IPS-20b (cell line): Measurements from ENCODE around the gene ERCC8.
"Not testable (repeated sequence)": the region's sequence is repeated elsewhere in the genome, so short reads cannot be mapped to it uniquely, and the experiment has no call there.

ENCODE experiments used
- H3K27ac ChIP-seq: one replicate; pipeline ENCODE4 v1.5.1; 2013; ENCODE audit warnings: low read length
- H3K27me3 ChIP-seq: 2 replicates; pipeline ENCODE4 v1.6.1; 2013; ENCODE audit warnings: mild to moderate bottlenecking, low read length, inconsistent platforms; ENCODE audit not compliant: insufficient read depth
- H3K36me3 ChIP-seq: 2 replicates; pipeline ENCODE4 v1.6.1; 2013; ENCODE audit warnings: low read depth, mild to moderate bottlenecking, inconsistent platforms, low read length, moderate library complexity; ENCODE audit not compliant: insufficient read depth
- H3K4me1 ChIP-seq: 2 replicates; pipeline ENCODE4 v1.6.1; 2013; ENCODE audit warnings: mild to moderate bottlenecking, control low read depth, inconsistent platforms, low read length, moderate library complexity; ENCODE audit not compliant: insufficient read depth
- H3K4me3 ChIP-seq: 2 replicates; pipeline ENCODE4 v1.5.1; 2013; ENCODE audit warnings: mild to moderate bottlenecking, low read length, inconsistent platforms
- H3K9ac ChIP-seq: 2 replicates; pipeline ENCODE4 v1.6.1; 2013; ENCODE audit warnings: low read depth, mild to moderate bottlenecking, inconsistent platforms, low read length, moderate library complexity
- H3K9me3 ChIP-seq: 2 replicates; pipeline ENCODE4 v1.6.1; 2013; ENCODE audit warnings: mild to moderate bottlenecking, low read depth, low read length, inconsistent platforms; ENCODE audit not compliant: insufficient read depth

The ERCC8 gene

DNA sequence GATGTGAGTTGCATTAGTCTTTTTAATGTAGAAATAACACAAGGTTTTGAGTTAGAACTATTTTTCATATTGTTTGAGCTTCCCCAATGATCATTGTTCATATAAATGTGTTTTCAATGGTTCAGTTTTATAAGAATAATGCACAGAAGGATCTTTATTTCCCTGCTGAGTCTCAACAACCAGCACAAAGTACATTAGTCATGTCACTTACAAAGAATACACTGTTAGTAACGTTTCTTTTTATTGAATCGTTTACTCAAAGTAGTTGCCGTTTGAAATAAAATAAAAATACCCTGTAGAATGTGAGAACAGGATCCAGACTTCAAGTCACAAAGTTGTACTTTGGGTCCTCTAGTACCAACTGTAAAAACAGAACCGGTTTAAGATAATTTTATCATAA, 41.5 kb downstream of the ERCC8 start:
- Histone ChIP-seq H3K27ac (no peak overlapping the region), H3K27me3 (no peaks in the 10 kb centered on the region), H3K4me1 (no peaks in the 10 kb centered on the region), H3K4me3 (no peak overlapping the region), H3K9me3 (no peaks in the 10 kb centered on the region), H3K36me3 (peaks cover 18% of the 10 kb centered on the region; the same call in 1 of the 2 replicates), H3K9ac (no peak overlapping the region)

- no peak overlapping the region for H3K4me3 ChIP-seq
- H3K27me3 ChIP-seq, result no peaks in the 10 kb centered on the region
- H3K9ac ChIP-seq, result no peak overlapping the region
- no peak overlapping the region for H3K27ac ChIP-seq
- H3K9me3 ChIP-seq, result no peaks in the 10 kb centered on the region
- H3K36me3 ChIP-seq, result peaks cover 43% of the 10 kb centered on the region
- H3K4me1 ChIP-seq, result peaks cover 1% of the 10 kb centered on the region; the same call in 1 of the 2 replicates
Measured at GRCh38 chr5:60896991-60897390, 47.9 kb downstream of the ERCC8 start.

DNA sequence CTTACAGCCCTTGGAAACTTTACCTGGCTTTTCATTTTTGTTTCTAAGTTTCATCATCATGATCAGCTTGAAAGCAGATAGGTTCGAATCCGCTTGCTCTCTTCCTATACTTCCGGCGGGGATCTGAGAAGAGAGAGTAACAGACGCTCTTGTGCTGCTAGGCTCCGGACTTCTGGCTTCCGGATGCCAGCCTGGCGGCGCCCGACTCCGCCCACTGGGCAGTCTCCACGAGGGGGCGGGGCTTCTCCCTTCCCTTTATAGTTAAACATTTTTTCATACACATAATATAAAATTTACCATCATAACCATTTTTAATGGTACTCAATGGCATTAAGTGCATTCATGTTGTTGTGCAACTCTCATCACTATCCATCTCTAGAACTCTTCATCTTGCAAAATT, 51.3 kb downstream of the ERCC8 start:
- Histone ChIP-seq H3K9ac (no peak overlapping the region), H3K9me3 (no peaks in the 10 kb centered on the region), H3K27ac (no peak overlapping the region), H3K36me3 (peaks cover 35% of the 10 kb centered on the region), H3K4me1 (peaks cover 7% of the 10 kb centered on the region; the same call in 1 of the 2 replicates), H3K4me3 (no peak overlapping the region), H3K27me3 (no peaks in the 10 kb centered on the region)

GRCh38 chr5:60891667-60892066, 53.2 kb downstream of the ERCC8 start:
- peaks cover 7% of the 10 kb centered on the region; the same call in 1 of the 2 replicates for H3K4me1 ChIP-seq

DNA sequence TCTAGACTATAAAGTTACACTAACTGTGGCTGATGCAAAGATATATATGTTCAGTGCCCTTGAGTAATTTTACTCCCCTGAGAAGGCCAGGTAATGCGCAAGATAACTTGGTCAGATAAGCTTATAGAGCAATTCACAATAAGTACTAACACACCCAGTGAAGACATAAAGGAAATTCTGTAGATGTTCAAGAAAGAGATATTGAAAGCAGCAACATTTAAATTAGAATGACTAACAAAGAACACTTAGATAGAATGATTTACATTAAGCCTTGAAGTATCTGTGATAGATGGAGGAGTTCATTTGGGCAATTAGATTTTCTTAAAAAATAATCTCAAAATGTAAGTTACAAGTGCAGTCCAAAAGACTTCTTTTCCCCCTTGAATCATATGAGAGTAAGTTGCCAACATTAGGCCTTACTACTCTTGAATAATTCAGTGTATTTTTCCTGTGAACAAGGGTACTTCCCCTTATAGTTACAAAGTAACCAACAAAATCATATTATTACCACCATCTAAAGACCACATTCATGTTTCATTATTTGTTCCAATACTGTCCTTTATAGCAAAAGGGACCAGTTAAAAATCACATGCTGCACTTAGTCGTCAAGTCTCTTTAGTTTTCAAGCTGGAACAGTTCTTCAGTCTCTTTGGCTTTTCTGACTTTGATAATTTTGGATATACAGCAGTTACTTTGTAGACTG, 56.4 kb downstream of the ERCC8 start:
- no peak overlapping the region for H3K9ac ChIP-seq
- peaks cover 7% of the 10 kb centered on the region; the same call in 1 of the 2 replicates for H3K4me1 ChIP-seq
- no peak overlapping the region for H3K4me3 ChIP-seq
- no peaks in the 10 kb centered on the region for H3K27me3 ChIP-seq
- peaks cover 12% of the 10 kb centered on the region for H3K36me3 ChIP-seq
- H3K9me3 ChIP-seq, result no peaks in the 10 kb centered on the region
- no peak overlapping the region for H3K27ac ChIP-seq

More at GRCh38 chr5:60891667-60892066, 53.2 kb downstream of the ERCC8 start:
- Histone ChIP-seq H3K9ac (no peak overlapping the region), H3K9me3 (no peaks in the 10 kb centered on the region), H3K27ac (no peak overlapping the region), H3K27me3 (no peaks in the 10 kb centered on the region), H3K36me3 (peaks cover 24% of the 10 kb centered on the region), H3K4me3 (no peak overlapping the region)

DNA sequence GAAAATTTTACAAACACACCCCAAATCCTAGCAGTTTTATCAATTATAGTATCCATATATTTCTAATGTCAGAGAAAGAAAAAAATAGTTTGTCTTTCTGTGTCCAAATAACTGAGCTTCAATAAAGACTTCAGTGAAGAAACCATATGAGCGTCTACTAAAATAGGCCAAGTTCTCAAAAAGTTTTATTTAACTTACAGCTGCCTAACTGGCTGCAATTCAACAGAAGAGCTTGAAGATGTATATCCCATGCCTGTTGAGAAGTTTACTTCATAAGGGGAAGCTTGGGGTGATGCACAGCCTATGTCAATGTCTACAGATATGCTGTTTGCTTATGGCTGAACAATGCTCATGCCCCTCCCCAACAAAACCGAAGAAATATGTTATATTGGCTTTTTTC, 57.1 kb downstream of the ERCC8 start:
- Histone ChIP-seq H3K27me3 (no peaks in the 10 kb centered on the region), H3K4me3 (no peak overlapping the region), H3K36me3 (peaks cover 7% of the 10 kb centered on the region; the same call in 1 of the 2 replicates), H3K27ac (no peak overlapping the region), H3K9ac (no peak overlapping the region), H3K4me1 (peaks cover 7% of the 10 kb centered on the region; the same call in 1 of the 2 replicates), H3K9me3 (peaks cover 5% of the 10 kb centered on the region; the same call in 1 of the 2 replicates)

GRCh38 chr5:60887096-60887495, 57.8 kb downstream of the ERCC8 start:
- peaks cover 6% of the 10 kb centered on the region for H3K36me3 ChIP-seq
- H3K4me1 ChIP-seq, result peaks cover 7% of the 10 kb centered on the region; the same call in 1 of the 2 replicates
- H3K27ac ChIP-seq, result no peak overlapping the region
- H3K4me3 ChIP-seq, result no peak overlapping the region
- no peaks in the 10 kb centered on the region for H3K27me3 ChIP-seq
- H3K9ac ChIP-seq, result no peak overlapping the region
- peaks cover 11% of the 10 kb centered on the region; the same call in 1 of the 2 replicates for H3K9me3 ChIP-seq

GRCh38 chr5:60886158-60886557, 58.7 kb downstream of the ERCC8 start:
- peaks cover 9% of the 10 kb centered on the region for H3K36me3 ChIP-seq
- no peak overlapping the region for H3K4me3 ChIP-seq
- H3K9ac ChIP-seq, result no peak overlapping the region
- H3K27me3 ChIP-seq, result no peaks in the 10 kb centered on the region
- H3K9me3 ChIP-seq, result peaks cover 18% of the 10 kb centered on the region
- H3K4me1 ChIP-seq, result no peaks in the 10 kb centered on the region; the same call in 1 of the 2 replicates
- no peak overlapping the region for H3K27ac ChIP-seq

GRCh38 chr5:60883229-60883628, 61.6 kb downstream of the ERCC8 start:
- Histone ChIP-seq H3K27me3 (no peaks in the 10 kb centered on the region), H3K4me1 (no peaks in the 10 kb centered on the region), H3K9me3 (peaks cover 25% of the 10 kb centered on the region), H3K9ac (no peak overlapping the region), H3K27ac (no peak overlapping the region), H3K4me3 (no peak overlapping the region), H3K36me3 (peaks cover 9% of the 10 kb centered on the region)

DNA sequence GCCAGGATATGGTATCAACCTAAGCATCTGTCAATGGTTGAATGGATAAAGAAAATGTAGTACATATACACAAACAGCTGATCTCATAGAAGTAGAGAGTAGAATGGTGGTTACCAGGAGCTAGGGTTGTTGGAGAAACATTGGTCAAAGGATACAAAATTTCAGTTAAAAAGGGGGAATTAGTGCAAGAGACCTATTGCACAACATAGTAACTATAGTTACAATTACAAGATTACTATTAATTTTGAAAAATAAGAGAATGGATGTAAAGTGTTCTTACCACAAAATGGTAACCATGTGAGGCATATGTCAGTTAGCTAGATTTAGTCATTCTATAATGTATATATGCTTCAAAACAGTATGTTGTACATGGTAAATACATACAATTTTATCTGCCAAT, 72.0 kb downstream of the ERCC8 start:
- Histone ChIP-seq H3K4me3 (no peak overlapping the region), H3K4me1 (no peaks in the 10 kb centered on the region), H3K9me3 (peaks cover 13% of the 10 kb centered on the region; the same call in 1 of the 2 replicates), H3K9ac (no peak overlapping the region), H3K27ac (no peak overlapping the region), H3K27me3 (no peaks in the 10 kb centered on the region), H3K36me3 (no peaks in the 10 kb centered on the region)

- Histone ChIP-seq H3K9me3 (peaks cover 13% of the 10 kb centered on the region; the same call in 1 of the 2 replicates), H3K9ac (no peak overlapping the region), H3K4me1 (no peaks in the 10 kb centered on the region), H3K36me3 (no peaks in the 10 kb centered on the region), H3K27me3 (no peaks in the 10 kb centered on the region), H3K27ac (no peak overlapping the region), H3K4me3 (no peak overlapping the region)
Measured at GRCh38 chr5:60870857-60871256, 74.0 kb downstream of the ERCC8 start.

- not testable (repeated sequence) for H3K9ac ChIP-seq, H3K36me3 ChIP-seq, H3K27me3 ChIP-seq
Measured at GRCh38 chr5:60860572-60860971, 84.3 kb downstream of the ERCC8 start.

More at GRCh38 chr5:60860572-60860971, 84.3 kb downstream of the ERCC8 start:
- H3K4me3 ChIP-seq, H3K9me3 ChIP-seq, H3K4me1 ChIP-seq, H3K27ac ChIP-seq: not testable (repeated sequence)
